T-helper 17 cell (primary cell): ENCODE results near the gene SFMBT2. TPM values are rescaled to one million over a fixed set of nuclear protein-coding genes. Genes with fewer than 3 reads are reported as not detected.
A peak's percentile ranks its signal among the peaks of the same experiment; 100 is the strongest.

Source experiments
- ATAC-seq: fragments of 150-1000 bp; cut with Tn5 transposase; 2 replicates; pipeline ENCODE4 v1.10.0; 2021; ENCODE audit warnings: mild to moderate bottlenecking, moderate library complexity
- DNase-seq, 3 donors: peaks; one replicate each; pipeline versions ENCODE4 v3.0.0 to v3.0.0-alpha.2; 2020 to 2021
- H3K9me3 ChIP-seq: one replicate; pipeline ENCODE4 v1.7.0; 2013; ENCODE audit warnings: low read length, mild to moderate bottlenecking; ENCODE audit not compliant: control insufficient read depth, poor library complexity, severe bottlenecking
- H3K27ac Mint-ChIP-seq: one replicate; pipeline ENCODE4 v1.8.0; 2022; ENCODE audit warnings: mild to moderate bottlenecking, moderate library complexity, mixed read lengths
- H3K27me3 Mint-ChIP-seq: one replicate; pipeline ENCODE4 v1.8.0; 2022; ENCODE audit warnings: mixed read lengths
- H3K36me3 Mint-ChIP-seq: one replicate; pipeline ENCODE4 v1.8.0; 2022; ENCODE audit warnings: low read depth, mixed read lengths
- H3K4me1 Mint-ChIP-seq: one replicate; pipeline ENCODE4 v1.8.0; 2022; ENCODE audit warnings: mild to moderate bottlenecking, mixed read lengths
- H3K4me3 Mint-ChIP-seq: one replicate; pipeline ENCODE4 v1.8.0; 2022; ENCODE audit warnings: mild to moderate bottlenecking, moderate library complexity, mixed read lengths
- total RNA-seq, 4 donors: library from RNA in 2 of 4; stranded (reverse) in 2 of 4; gene quantifications; one replicate each; pipeline ENCODE4 v1.2.3 and lab custom pipeline; 2022 to 2026

Gene SFMBT2
- total RNA-seq, 2 donors from 2014 or later: 18.2 to 19.4 TPM

- Mint-ChIP-seq H3K27ac (no peak overlapping the region), H3K4me3 (no peak overlapping the region)
- ATAC-seq: no peak
Observed at GRCh38 chr10:7436490-7437100, 25.8 kb upstream of the SFMBT2 start.

GRCh38 chr10:7435674-7436073 lies 24.8 kb upstream of the SFMBT2 start:
- Mint-ChIP-seq H3K27ac (no peak overlapping the region), H3K4me3 (no peak overlapping the region)

More at GRCh38 chr10:7436490-7437100, 25.8 kb upstream of the SFMBT2 start:
- no peaks in the 10 kb centered on the region for H3K9me3 ChIP-seq
- peaks cover 3% of the 10 kb centered on the region for H3K4me1 Mint-ChIP-seq
- H3K27me3 Mint-ChIP-seq: peaks cover 34% of the 10 kb centered on the region
- H3K36me3 Mint-ChIP-seq: no peaks in the 10 kb centered on the region
- no peak for DNase-seq

GRCh38 chr10:7434378-7434777 lies 23.5 kb upstream of the SFMBT2 start:
- Mint-ChIP-seq H3K4me1 (peaks cover 3% of the 10 kb centered on the region), H3K36me3 (no peaks in the 10 kb centered on the region), H3K4me3 (no peak overlapping the region), H3K27ac (no peak overlapping the region), H3K27me3 (peaks cover 20% of the 10 kb centered on the region)
- DNase-seq (no peak), ATAC-seq (no peak)
- H3K9me3 ChIP-seq: no peaks in the 10 kb centered on the region

More at GRCh38 chr10:7435674-7436073, 24.8 kb upstream of the SFMBT2 start:
- no peak for ATAC-seq
- H3K9me3 ChIP-seq: no peaks in the 10 kb centered on the region
- Mint-ChIP-seq H3K36me3 (no peaks in the 10 kb centered on the region), H3K4me1 (peaks cover 3% of the 10 kb centered on the region), H3K27me3 (peaks cover 28% of the 10 kb centered on the region)
- no peak for DNase-seq

GRCh38 chr10:7433861-7434260 lies 23.0 kb upstream of the SFMBT2 start:
- no peaks in the 10 kb centered on the region for H3K9me3 ChIP-seq
- DNase-seq (no peak), ATAC-seq (no peak)
- Mint-ChIP-seq H3K4me3 (no peak overlapping the region), H3K4me1 (peaks cover 3% of the 10 kb centered on the region), H3K36me3 (no peaks in the 10 kb centered on the region), H3K27me3 (peaks cover 19% of the 10 kb centered on the region), H3K27ac (no peak overlapping the region)

DNA sequence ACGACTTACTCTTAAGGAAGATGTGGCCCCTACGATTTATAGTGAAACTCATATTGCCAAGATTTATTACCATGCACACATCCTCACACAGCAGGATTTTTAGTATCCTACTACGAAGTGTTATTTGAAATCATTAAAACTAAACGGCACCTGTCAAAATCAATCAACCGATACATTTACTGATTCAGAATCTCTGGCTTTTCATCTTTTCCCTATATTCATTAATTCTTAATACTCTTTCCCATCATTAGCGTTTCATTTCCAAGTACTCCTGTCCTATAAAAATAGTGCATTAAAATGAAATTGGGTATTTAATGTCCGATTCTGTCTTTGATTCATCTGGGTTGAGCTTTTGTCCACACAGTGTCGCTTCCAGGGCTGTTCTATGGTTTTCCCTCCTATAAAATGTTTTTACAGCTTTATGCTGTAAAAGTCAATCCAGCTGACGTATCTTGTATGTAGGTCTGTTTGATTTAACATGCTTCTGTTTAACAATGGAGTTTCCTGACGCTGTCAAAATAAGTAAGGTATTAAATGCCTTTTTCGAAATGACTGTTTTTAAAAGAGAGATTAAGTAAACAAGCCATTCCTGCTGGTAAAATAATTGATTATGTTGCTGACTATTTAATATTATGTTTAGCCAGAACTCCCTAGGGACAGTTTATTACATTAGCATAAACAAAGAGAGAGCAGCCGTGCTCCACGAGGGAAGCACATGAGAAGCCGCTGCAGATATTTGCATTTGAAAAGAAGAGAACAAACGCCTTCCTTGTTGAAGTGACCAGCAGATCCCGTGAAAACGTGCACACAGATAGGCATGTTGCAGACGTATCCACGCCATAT lies 22.3 kb upstream of the SFMBT2 start:
- H3K4me1 Mint-ChIP-seq: no peaks in the 10 kb centered on the region
- no peaks in the 10 kb centered on the region for H3K36me3 Mint-ChIP-seq
- no peak for DNase-seq
- H3K27ac Mint-ChIP-seq: no peak overlapping the region
- no peak for ATAC-seq
- H3K4me3 Mint-ChIP-seq: no peak overlapping the region
- peaks cover 14% of the 10 kb centered on the region for H3K27me3 Mint-ChIP-seq
- no peaks in the 10 kb centered on the region for H3K9me3 ChIP-seq

DNA sequence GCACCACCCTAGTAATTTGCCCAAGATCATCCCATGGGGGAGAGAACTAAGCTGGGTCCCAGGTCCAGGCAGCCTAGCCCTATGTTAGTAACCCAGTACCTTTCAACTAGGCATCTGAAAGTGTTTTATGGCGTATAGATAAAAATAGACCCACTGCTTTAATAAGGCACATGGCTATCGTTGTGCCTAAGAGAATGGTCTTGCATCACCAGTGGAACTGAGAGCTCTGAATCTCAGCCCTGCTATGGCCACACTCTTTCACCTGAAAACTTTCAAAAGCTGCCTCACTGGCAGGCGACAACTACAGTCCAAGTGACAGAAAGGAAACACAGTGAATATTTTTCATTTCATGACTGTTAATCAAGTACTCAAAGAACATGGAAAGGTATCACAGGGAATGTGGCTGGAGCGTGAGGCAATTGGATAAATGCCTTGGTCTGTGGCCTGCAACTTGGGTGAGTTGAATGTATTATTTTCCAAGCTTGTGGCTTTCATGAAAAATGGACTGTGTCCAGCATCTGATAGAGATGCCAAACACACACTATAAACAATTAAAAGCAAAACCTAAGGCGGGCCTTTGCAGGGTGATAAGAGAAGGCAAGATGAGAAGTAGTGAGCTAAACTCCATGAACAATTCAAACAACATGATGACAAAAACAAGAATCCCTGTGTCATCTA lies 18.0 kb upstream of the SFMBT2 start:
- Mint-ChIP-seq H3K27ac (no peak overlapping the region), H3K36me3 (no peaks in the 10 kb centered on the region), H3K4me1 (peaks cover 9% of the 10 kb centered on the region), H3K4me3 (no peak overlapping the region), H3K27me3 (peaks cover 21% of the 10 kb centered on the region)
- ATAC-seq (no peak), DNase-seq (no peak)
- no peaks in the 10 kb centered on the region for H3K9me3 ChIP-seq

- ATAC-seq: no peak
- H3K9me3 ChIP-seq: no peaks in the 10 kb centered on the region
- DNase-seq: no peak
- Mint-ChIP-seq H3K4me3 (no peak overlapping the region), H3K4me1 (peaks cover 9% of the 10 kb centered on the region), H3K27me3 (peaks cover 7% of the 10 kb centered on the region), H3K27ac (no peak overlapping the region), H3K36me3 (no peaks in the 10 kb centered on the region)
Observed at GRCh38 chr10:7426349-7426748, 15.5 kb upstream of the SFMBT2 start.

GRCh38 chr10:7425691-7426090 lies 14.9 kb upstream of the SFMBT2 start:
- H3K4me3 Mint-ChIP-seq: no peak overlapping the region
- H3K4me1 Mint-ChIP-seq: peaks cover 9% of the 10 kb centered on the region
- no peak for ATAC-seq
- peaks cover 7% of the 10 kb centered on the region for H3K27me3 Mint-ChIP-seq
- H3K9me3 ChIP-seq: no peaks in the 10 kb centered on the region
- H3K27ac Mint-ChIP-seq: no peak overlapping the region
- H3K36me3 Mint-ChIP-seq: no peaks in the 10 kb centered on the region
- DNase-seq: no peak

- DNase-seq (no peak), ATAC-seq (no peak)
- H3K27ac Mint-ChIP-seq: no peak overlapping the region
- H3K4me1 Mint-ChIP-seq: peaks cover 9% of the 10 kb centered on the region
- H3K9me3 ChIP-seq: no peaks in the 10 kb centered on the region
- H3K27me3 Mint-ChIP-seq: peaks cover 7% of the 10 kb centered on the region
- H3K36me3 Mint-ChIP-seq: no peaks in the 10 kb centered on the region
- H3K4me3 Mint-ChIP-seq: peak overlapping the region; percentile 59
Observed at GRCh38 chr10:7424919-7425318, 14.1 kb upstream of the SFMBT2 start.

GRCh38 chr10:7424315-7424714 lies 13.5 kb upstream of the SFMBT2 start:
- no peak overlapping the region for H3K27ac Mint-ChIP-seq
- peaks cover 9% of the 10 kb centered on the region for H3K4me1 Mint-ChIP-seq
- no peak overlapping the region for H3K4me3 Mint-ChIP-seq
- no peak for DNase-seq
- H3K27me3 Mint-ChIP-seq: peaks cover 12% of the 10 kb centered on the region
- ATAC-seq: peak; percentile 40
- H3K36me3 Mint-ChIP-seq: no peaks in the 10 kb centered on the region
- H3K9me3 ChIP-seq: no peaks in the 10 kb centered on the region

DNA sequence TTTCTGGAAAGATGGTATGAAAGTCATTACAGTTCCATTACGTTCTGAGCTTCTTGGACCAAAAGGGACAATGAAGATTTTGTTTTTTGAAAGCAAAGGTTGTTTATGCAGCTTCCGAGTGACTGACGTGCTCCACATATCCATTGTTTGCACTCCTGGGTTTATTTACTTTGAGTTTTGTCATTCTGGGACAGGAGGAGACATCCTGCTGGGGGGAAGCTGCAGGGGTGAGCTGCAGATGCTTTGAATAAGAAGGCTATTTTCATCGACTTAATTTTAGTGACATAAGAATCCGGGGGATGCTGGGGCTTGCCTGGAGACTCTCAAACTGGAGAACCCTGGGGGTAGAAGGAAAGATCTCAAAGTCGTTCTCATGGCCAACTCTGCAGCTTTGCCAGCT lies 12.7 kb upstream of the SFMBT2 start:
- ATAC-seq (no peak), DNase-seq (no peak)
- Mint-ChIP-seq H3K4me3 (no peak overlapping the region), H3K27me3 (peaks cover 16% of the 10 kb centered on the region), H3K36me3 (no peaks in the 10 kb centered on the region), H3K27ac (no peak overlapping the region), H3K4me1 (peaks cover 9% of the 10 kb centered on the region)
- no peaks in the 10 kb centered on the region for H3K9me3 ChIP-seq

DNA sequence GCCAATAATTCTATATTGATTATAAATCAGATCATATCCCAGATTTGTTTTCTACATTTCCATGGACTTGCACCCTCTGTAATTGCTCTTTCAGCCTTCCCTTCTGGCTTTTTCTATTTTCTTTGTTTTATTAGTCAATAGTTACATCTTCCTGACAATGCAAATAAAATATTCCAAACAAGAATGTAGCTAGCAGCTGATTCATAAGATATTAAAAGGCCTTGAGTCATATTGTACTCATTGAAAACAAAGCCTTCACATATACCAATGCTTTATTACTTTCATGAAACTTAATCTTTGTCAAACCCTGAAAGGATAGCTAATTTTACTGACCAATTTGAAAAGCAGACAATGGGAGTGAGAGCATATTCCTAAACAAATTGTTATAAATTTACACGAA lies 10.7 kb upstream of the SFMBT2 start:
- ATAC-seq (no peak), DNase-seq (no peak)

GRCh38 chr10:7419998-7420397 lies 9.2 kb upstream of the SFMBT2 start:
- Mint-ChIP-seq H3K27ac (no peak overlapping the region), H3K27me3 (peaks cover 16% of the 10 kb centered on the region), H3K4me3 (no peak overlapping the region), H3K4me1 (peaks cover 14% of the 10 kb centered on the region), H3K36me3 (no peaks in the 10 kb centered on the region)
- ATAC-seq (no peak), DNase-seq (no peak)
- no peaks in the 10 kb centered on the region for H3K9me3 ChIP-seq

More for the DNA sequence above, 10.7 kb upstream of the SFMBT2 start:
- peaks cover 16% of the 10 kb centered on the region for H3K4me1 Mint-ChIP-seq
- no peaks in the 10 kb centered on the region for H3K9me3 ChIP-seq
- H3K27ac Mint-ChIP-seq: no peak overlapping the region
- no peak overlapping the region for H3K4me3 Mint-ChIP-seq
- no peaks in the 10 kb centered on the region for H3K36me3 Mint-ChIP-seq
- peaks cover 16% of the 10 kb centered on the region for H3K27me3 Mint-ChIP-seq
